GM19467 (cell line): ENCODE data around the gene PALMD.

Source experiments
- ATAC-seq: cut with Tn5 transposase; IDR thresholded peaks from one replicate; pipeline ENCODE4 v1.9.1; 2021; ENCODE audit warnings: mild to moderate bottlenecking, moderate library complexity; ENCODE audit not compliant: unreplicated experiment

Gene PALMD

GRCh38 chr1:99657213-99658030 is 11.5 kb downstream of the PALMD start:
- no peak for ATAC-seq

DNA sequence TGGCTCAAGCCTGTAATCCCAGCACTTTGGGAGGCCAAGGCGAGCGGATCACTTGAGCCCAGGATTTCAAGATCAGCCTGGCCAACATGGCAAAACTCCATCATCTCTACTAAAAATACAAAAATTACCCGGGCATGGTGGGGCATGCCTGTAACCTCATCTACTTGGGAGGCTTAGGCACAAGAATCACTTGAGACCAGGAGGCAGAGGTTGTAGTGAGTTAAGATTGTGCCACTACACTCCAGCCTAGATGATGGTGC is 12.0 kb downstream of the PALMD start:
- no peak for ATAC-seq

DNA sequence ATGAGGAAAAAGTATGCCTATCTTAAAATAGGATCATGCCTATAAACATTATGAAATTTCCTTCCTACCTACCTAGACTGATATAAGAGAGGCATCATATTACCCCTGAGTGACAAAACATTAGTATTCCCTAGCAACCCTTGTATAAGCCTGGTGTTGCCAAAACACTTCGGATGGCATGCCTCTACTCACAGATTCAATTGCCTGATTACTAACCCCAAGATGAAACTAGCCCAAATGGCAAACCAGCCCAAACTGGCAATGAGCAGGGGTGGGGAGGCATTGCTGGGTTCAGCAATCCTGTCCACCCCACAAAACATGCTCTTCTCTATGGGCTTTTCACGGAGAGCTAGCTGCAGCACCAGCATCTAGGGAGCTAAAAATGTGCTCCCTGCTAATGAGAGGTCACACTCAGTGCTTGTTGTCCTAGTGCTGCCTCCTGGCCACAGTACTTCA is 13.9 kb downstream of the PALMD start:
- ATAC-seq, result no peak

DNA sequence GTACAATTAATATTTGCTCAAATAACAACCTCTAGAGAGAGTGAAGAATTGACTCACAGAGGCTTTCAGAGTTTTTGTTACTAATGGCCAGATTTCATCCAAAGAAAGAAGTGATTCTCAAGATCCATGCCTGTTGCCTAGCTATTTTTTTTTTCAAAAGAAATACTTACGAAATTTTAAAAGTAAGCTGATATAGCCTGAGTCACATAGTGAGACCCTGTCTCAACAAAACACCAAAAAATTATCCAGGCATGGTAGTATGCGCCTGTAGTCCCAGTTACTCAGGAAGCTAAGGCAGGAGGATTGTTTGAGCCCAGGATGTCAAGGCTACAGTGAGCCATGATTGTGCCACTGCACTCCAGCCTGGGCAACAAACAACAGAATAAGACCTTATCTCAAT is 14.6 kb downstream of the PALMD start:
- no peak for ATAC-seq

- no peak for ATAC-seq
Measured at GRCh38 chr1:99661780-99662179, 15.9 kb downstream of the PALMD start.

DNA sequence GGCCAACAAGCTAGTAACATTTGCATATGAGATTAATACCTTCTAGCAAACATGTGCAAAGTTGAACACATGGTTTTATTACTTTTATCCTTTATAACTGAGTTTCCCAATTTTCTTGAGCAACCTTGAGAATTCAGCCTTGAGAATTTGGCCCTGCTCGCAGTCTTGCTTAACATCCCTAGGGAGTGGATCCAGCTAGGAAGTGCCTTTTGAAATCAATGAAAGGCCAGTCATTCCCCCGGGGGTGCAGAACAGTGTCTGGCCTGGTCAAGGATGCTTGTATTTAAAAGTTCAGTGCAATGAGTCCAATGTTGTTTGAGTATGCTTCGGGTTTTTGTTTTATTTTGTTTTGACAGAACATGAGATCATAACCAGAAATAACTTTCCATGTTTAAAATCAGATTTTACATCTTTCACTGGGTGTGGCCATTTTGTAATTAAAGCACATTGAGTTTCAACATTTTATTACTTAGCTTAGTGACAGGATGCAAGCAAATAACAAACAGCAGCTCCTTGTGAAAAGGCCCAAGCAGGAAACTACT is 16.7 kb downstream of the PALMD start:
- no peak for ATAC-seq

- no peak for ATAC-seq
Measured at GRCh38 chr1:99663501-99663900, 17.6 kb downstream of the PALMD start.

GRCh38 chr1:99665212-99665611 is 19.3 kb downstream of the PALMD start:
- ATAC-seq, result no peak

- ATAC-seq, result no peak
Measured at GRCh38 chr1:99669376-99669775, 23.5 kb downstream of the PALMD start.

GRCh38 chr1:99669821-99670220 is 23.9 kb downstream of the PALMD start:
- ATAC-seq, result no peak

GRCh38 chr1:99670583-99670982 is 24.7 kb downstream of the PALMD start:
- no peak for ATAC-seq

GRCh38 chr1:99672038-99672437 is 26.1 kb downstream of the PALMD start:
- ATAC-seq, result no peak

GRCh38 chr1:99672530-99673213 is 26.8 kb downstream of the PALMD start:
- ATAC-seq, result no peak

DNA sequence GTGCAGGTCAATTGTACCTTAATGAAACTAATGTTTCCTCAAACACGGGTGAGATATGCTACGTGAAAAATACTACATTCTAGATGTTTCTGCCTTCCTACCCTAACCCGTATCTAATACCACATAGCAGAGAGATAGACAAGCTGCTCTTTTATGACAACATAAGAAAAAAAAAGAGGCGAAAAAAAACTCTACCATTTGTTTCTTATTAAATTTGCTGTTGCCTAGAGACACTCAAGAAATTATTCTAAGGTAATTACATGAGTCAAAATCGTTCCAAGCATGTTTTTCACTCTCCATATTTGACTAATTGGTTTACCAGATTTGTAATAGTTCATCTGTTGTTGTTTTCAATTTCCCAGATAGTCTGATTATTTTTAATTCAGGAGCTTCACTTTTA is 27.4 kb downstream of the PALMD start:
- ATAC-seq, result no peak

DNA sequence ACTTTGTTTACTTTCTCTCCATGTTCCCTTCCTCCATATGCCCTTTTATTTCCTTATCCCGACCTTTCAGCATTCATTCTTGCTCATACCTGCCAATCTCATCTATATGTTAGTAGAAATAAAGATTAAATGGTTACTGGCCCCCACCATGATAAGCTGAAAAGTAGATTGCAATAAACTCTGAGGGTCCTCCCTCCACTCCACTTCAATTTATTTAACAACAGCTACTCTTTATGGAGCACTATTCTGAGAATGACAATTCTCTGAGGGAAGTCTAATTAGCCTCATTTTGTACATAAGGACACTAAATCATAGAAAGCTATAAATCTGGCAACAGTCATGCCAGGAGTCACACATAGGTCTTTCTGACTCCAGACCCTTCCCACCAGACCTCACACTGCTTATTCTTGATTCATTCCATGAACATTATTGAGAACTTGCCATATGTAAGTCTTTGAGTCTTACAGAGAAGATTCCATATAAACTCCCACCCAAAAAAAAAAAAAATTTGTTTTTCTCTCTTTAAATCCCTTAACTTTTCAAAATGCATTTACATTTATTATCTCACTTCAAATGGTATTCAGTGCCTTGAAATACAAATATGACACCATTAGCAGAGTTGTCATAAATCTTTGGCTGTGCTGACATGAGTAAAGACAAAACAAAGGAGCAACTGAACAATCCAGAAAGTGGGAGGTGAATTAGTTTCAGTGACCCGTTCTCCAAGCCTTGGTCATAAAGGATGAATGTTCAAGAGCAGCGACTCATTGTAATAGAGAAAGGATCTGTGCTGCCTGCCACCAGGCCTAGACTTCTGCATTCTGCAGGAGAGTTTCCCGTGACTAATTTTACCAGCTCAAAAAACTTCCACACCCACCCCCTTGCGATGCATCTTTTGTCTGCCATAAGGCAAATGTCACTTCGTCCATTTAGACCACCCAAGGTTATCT is 28.5 kb downstream of the PALMD start:
- ATAC-seq, result no peak

DNA sequence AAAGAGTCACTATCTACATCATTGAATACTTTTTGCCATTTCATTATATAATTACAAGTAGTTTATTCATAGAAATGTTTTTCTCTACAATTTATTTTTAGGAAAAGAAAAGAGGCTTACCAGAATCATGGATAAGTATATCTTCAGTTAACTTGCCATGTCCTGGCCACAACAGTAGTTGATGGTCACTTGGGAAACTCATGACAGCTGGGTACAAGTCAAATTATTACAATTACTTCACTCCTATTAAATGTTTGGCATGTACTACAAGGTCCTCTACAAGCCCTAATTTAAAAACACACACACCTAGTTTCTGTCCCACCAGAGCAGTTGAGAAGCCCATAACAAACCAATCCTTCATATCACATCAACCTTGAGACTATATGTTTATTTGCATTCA is 29.4 kb downstream of the PALMD start:
- ATAC-seq, result no peak

- no peak for ATAC-seq
Measured at GRCh38 chr1:99675994-99676393, 30.1 kb downstream of the PALMD start.

DNA sequence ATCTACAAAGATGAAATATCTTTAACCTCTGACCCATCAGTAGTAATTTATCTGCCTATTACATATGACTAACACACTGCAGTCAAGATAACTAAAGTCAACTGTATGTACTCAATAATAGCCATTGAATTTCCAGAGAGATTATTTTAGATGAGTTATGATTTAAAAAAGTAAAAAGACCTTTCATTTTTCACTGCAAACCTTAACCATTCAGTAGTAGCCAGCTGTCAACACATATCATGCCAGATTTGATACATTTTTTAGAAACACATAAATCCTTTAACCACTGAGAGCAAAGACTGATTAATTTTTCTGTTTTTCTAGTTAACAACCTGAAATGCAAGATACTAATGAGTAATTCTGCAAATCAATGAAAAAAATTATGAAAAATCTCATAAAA is 31.0 kb downstream of the PALMD start:
- ATAC-seq, result no peak

GRCh38 chr1:99677416-99677815 is 31.5 kb downstream of the PALMD start:
- ATAC-seq, result no peak

- ATAC-seq, result no peak
Measured at GRCh38 chr1:99680270-99680669, 34.4 kb downstream of the PALMD start.

DNA sequence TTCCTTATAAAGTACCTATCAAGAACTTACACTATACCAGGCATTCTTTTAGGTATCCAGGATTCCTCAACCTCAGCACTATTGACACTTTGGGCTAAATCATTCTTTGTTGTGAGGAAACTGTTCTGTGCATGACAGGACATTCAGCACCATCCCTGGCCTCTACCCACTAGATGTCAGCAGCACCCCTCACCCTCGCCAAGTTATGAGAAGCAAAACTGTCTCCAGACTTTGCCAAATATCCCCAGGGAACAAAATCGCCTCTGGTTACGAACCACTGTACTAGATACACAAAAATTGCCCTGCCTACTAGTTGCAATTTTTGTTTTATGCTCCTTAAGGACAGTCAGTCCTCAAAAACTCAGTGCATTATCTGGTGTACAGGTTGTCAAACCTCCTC is 35.7 kb downstream of the PALMD start:
- no peak for ATAC-seq
